Measurements from ENCODE around the gene NDUFAF8.

- TF ChIP-seq YY1 (IDR thresholded peaks at IDR 0.05; ENCODE audit: extremely low read depth, insufficient replicate concordance, low read depth, low read length) (no peak), MAX (IDR thresholded peaks at IDR 0.05) (no peak), RAD21 (IDR thresholded peaks at IDR 0.05; ENCODE audit: low read depth) (no peak), REST (IDR thresholded peaks at IDR 0.05; ENCODE audit: low read depth) (no peak), POLR2AphosphoS5 (IDR thresholded peaks at IDR 0.05; ENCODE audit: low read depth, low read length) (no peak), ELF1 (IDR thresholded peaks at IDR 0.05; ENCODE audit: borderline replicate concordance, low read depth) (no peak), CTCF (IDR thresholded peaks at IDR 0.05 in 2 of 3, conservative IDR thresholded peaks at IDR 0.05 in 1 of 3; ENCODE audit: borderline replicate concordance in 1 of 3, insufficient read depth in 1 of 3, low read depth in 2 of 3, low read length in 2 of 3) (no peak), EZH2 (IDR thresholded peaks at IDR 0.05) (no peak), EZH2phosphoT487 (IDR thresholded peaks at IDR 0.05; ENCODE audit: borderline replicate concordance) (no peak), SRF (IDR thresholded peaks at IDR 0.05; ENCODE audit: low read depth) (no peak), POLR2A (IDR thresholded peaks at IDR 0.05; ENCODE audit: borderline replicate concordance, extremely low read depth, insufficient read depth, insufficient read length) (no peak), SIN3A (IDR thresholded peaks at IDR 0.05; ENCODE audit: low read depth) (no peak)
Measured at GRCh38 chr17:81209141-81209540, 30.0 kb upstream of the NDUFAF8 start.

Measured in HCT116 (cell line).